A549 (cell line): ENCODE measurements around the gene TMEM120B. TPM values are rescaled to one million over a fixed set of nuclear protein-coding genes. Genes with fewer than 3 reads are reported as not detected.

Experiments
- ATAC-seq, 2 experiments: fragments of 200-7000 bp in 1 of 2; fragments of >200 bp in 1 of 2; cut with Nextera tagmentation in 1 of 2; cut with Tn5 transposase in 1 of 2; 3 replicates each; pipeline versions ENCODE4 v1.8.0 to v1.9.1; 2018 to 2020; ENCODE audit warnings: mild to moderate bottlenecking in 1 of 2, moderate library complexity in 1 of 2
- CTCF ChIA-PET: fragments of 300-600 bp; sonication (Branson Sonifier 250); formaldehyde crosslinking; extraction: SDS; loops from one replicate; lab custom pipeline; 2021; ENCODE audit warnings: antibody characterized with exemption, inconsistent platforms; lab: Yijun Ruan, JAX
- POLR2A ChIA-PET: fragments of 350-600 bp; formaldehyde crosslinking; extraction: SDS; loops from one replicate; lab custom pipeline; 2021; ENCODE audit warnings: antibody characterized with exemption, inconsistent platforms; lab: Yijun Ruan, JAX
- DNase-seq, 2 experiments: peaks; one replicate each; pipeline versions ENCODE4 v3.0.0 to v3.0.0-alpha.2; 2011 to 2016; ENCODE audit warnings: low read depth in 1 of 2, low spot score in 1 of 2
- FAIRE-seq: peaks from 2 replicates; lab custom pipeline; 2011; peaks lifted over from hg19 to GRCh38; lab: Jason Lieb, UNC
- H3K27ac ChIP-seq, 2 experiments: fragments of >200 bp; sonication (Bioruptor Twin); formaldehyde crosslinking; 3 replicates each; pipeline ENCODE4 v1.5.1; 2016 to 2017
- H3K4me1 ChIP-seq: fragments of >200 bp; sonication (Bioruptor Twin); formaldehyde crosslinking; 3 replicates; pipeline ENCODE4 v1.6.1; 2016
- H3K4me2 ChIP-seq: fragments of >200 bp; sonication (Bioruptor Twin); formaldehyde crosslinking; 3 replicates; pipeline ENCODE4 v1.6.1; 2016
- H3K4me3 ChIP-seq: fragments of >200 bp; sonication (Bioruptor Twin); formaldehyde crosslinking; 3 replicates; pipeline ENCODE4 v1.5.1; 2016
- H3K9me3 ChIP-seq: fragments of >200 bp; sonication (Bioruptor Twin); formaldehyde crosslinking; 3 replicates; pipeline ENCODE4 v1.6.1; 2016
- BCL3 ChIP-seq: fragments of >200 bp; sonication (Bioruptor Twin); formaldehyde crosslinking; IDR thresholded peaks from 3 replicates; pipeline ENCODE4 v1.6.1; 2016
- CBX2 ChIP-seq: fragments of 200-600 bp; sonication (generic); IDR thresholded peaks from 2 replicates; pipeline ENCODE4 v1.6.1; 2016; ENCODE audit warnings: low read depth, mild to moderate bottlenecking, borderline replicate concordance
- CEBPB ChIP-seq, 2 experiments: fragments of >200 bp in 1 of 2; sonication (Bioruptor Twin) in 1 of 2; formaldehyde crosslinking in 1 of 2; IDR thresholded peaks; 2 replicates each; pipeline ENCODE4 v1.6.1; 2012 to 2016
- CHD2 ChIP-seq: fragments of 150-350 bp; IDR thresholded peaks from 2 replicates; pipeline ENCODE4 v1.6.1; 2014; ENCODE audit warnings: low read length; ENCODE audit not compliant: partially characterized antibody
- EHF ChIP-seq: fragments of 250-450 bp; sonication (Bioruptor Pico); IDR thresholded peaks from 2 replicates; pipeline ENCODE4 v1.5.0; 2020; ENCODE audit warnings: mild to moderate bottlenecking
- ESRRA ChIP-seq: fragments of 150-350 bp; IDR thresholded peaks from 2 replicates; pipeline ENCODE4 v1.6.1; 2014; ENCODE audit warnings: mild to moderate bottlenecking, low read length, borderline replicate concordance
- GATA3 ChIP-seq: IDR thresholded peaks from 2 replicates; pipeline ENCODE4 v1.6.1; 2012; ENCODE audit warnings: borderline replicate concordance
- HDAC2 ChIP-seq: fragments of 200-600 bp; sonication (generic); IDR thresholded peaks from 2 replicates; pipeline ENCODE4 v1.6.1; 2016
- HOXB13 ChIP-seq: fragments of 250-450 bp; sonication (Bioruptor Pico); IDR thresholded peaks from 2 replicates; pipeline ENCODE4 v1.5.0; 2020; ENCODE audit warnings: low read depth, mild to moderate bottlenecking, moderate library complexity
- HOXB5 ChIP-seq: fragments of 250-450 bp; sonication (Bioruptor Pico); IDR thresholded peaks from 2 replicates; pipeline ENCODE4 v1.5.0; 2020; ENCODE audit warnings: mild to moderate bottlenecking, moderate library complexity
- NFE2L2 ChIP-seq: fragments of 150-350 bp; conservative IDR thresholded peaks from 2 replicates; pipeline ENCODE4 v1.6.1; 2014; ENCODE audit warnings: low read length
- NPAS2 ChIP-seq: fragments of 250-450 bp; sonication (Bioruptor Pico); IDR thresholded peaks from 2 replicates; pipeline ENCODE4 v1.8.0; 2022; ENCODE audit warnings: mild to moderate bottlenecking, moderate library complexity, borderline replicate concordance
- POLR2AphosphoS2 ChIP-seq: conservative IDR thresholded peaks from 2 replicates; pipeline ENCODE4 v1.6.1; 2012; ENCODE audit warnings: low read length, improper control_type of control experiment, inconsistent platforms
- RCOR1 ChIP-seq: fragments of 150-350 bp; IDR thresholded peaks from 2 replicates; pipeline ENCODE4 v1.6.1; 2014; ENCODE audit warnings: antibody characterized with exemption, low read length, low read depth
- SMC3 ChIP-seq: fragments of >200 bp; sonication (Bioruptor Twin); formaldehyde crosslinking; IDR thresholded peaks from 3 replicates; pipeline ENCODE4 v1.6.1; 2018; ENCODE audit warnings: inconsistent platforms
- TFCP2L1 ChIP-seq: fragments of 250-450 bp; sonication (Bioruptor Pico); IDR thresholded peaks from 2 replicates; pipeline ENCODE4 v1.5.0; 2021; ENCODE audit warnings: mild to moderate bottlenecking
- WGBS: methylation state at CpG from one replicate; pipeline ENCODE4 v1.1.6; 2017; ENCODE audit errors: missing lambda C conversion rate; 5-methylcytosine and 5-hydroxymethylcytosine counted together
- polyA plus RNA-seq, 4 experiments: library from polyadenylated mRNA; depleted of rRNA in 3 of 4; stranded (reverse); fragments of >200 nt; fragmentation: RNase III in 1 of 4; extraction: RNeasy Plus Mini Kit Qiagen cat#74134 plus additional on column Dnase treatment in 1 of 4; gene quantifications; 2 replicates in 3 of 4; 3 replicates in 1 of 4; pipeline ENCODE4 v1.2.3, GENCODE V29; 2011 to 2017
- TF ChIP-seq, protein P1 (sequence below): fragments of 200-600 bp; sonication (generic); IDR thresholded peaks from 2 replicates; pipeline ENCODE4 v1.6.1; 2016; ENCODE audit warnings: antibody characterized with exemption, mild to moderate bottlenecking, moderate library complexity
- TF ChIP-seq, protein P2 (sequence below): fragments of 150-350 bp; IDR thresholded peaks from 2 replicates; pipeline ENCODE4 v1.6.1; 2014; ENCODE audit warnings: low read depth, mild to moderate bottlenecking, low read length
- TF ChIP-seq, protein P3 (sequence below): fragments of >200 bp; sonication (Bioruptor Twin); formaldehyde crosslinking; IDR thresholded peaks from 3 replicates; pipeline ENCODE4 v1.5.1; 2016
- TF ChIP-seq, protein P4 (sequence below): fragments of >200 bp; sonication (Bioruptor Twin); formaldehyde crosslinking; IDR thresholded peaks from 2 replicates; pipeline ENCODE4 v1.6.1; 2016
- TF ChIP-seq, protein P5 (sequence below): IDR thresholded peaks from 2 replicates; pipeline ENCODE4 v1.6.1; 2012

TMEM120B gene
- polyA plus RNA-seq, 2 of the 4 experiments (the other 2 are of a cell fraction) = 10.6 to 13.2 TPM

DNA sequence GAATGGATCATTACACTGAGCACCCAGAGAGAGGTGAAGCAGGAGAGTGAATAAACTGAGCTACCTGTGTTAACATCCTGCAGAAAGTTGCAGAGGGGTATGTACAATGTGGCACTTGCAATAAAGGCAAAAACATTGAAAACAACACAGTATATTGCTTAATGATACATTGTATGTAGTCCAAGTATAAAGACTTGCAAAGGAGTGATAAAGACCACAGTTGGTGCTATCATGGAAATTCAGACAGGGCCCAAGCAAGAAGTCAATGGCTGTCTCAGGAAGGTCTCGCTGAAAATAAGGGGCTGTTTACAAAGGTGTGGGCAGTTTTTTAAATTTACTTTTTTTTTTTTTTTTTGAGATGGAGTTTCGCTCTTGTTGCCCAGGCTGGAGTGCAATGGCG is 10.0 kb downstream of the TMEM120B start (continued):
- TF ChIP-seq, protein P1, sequence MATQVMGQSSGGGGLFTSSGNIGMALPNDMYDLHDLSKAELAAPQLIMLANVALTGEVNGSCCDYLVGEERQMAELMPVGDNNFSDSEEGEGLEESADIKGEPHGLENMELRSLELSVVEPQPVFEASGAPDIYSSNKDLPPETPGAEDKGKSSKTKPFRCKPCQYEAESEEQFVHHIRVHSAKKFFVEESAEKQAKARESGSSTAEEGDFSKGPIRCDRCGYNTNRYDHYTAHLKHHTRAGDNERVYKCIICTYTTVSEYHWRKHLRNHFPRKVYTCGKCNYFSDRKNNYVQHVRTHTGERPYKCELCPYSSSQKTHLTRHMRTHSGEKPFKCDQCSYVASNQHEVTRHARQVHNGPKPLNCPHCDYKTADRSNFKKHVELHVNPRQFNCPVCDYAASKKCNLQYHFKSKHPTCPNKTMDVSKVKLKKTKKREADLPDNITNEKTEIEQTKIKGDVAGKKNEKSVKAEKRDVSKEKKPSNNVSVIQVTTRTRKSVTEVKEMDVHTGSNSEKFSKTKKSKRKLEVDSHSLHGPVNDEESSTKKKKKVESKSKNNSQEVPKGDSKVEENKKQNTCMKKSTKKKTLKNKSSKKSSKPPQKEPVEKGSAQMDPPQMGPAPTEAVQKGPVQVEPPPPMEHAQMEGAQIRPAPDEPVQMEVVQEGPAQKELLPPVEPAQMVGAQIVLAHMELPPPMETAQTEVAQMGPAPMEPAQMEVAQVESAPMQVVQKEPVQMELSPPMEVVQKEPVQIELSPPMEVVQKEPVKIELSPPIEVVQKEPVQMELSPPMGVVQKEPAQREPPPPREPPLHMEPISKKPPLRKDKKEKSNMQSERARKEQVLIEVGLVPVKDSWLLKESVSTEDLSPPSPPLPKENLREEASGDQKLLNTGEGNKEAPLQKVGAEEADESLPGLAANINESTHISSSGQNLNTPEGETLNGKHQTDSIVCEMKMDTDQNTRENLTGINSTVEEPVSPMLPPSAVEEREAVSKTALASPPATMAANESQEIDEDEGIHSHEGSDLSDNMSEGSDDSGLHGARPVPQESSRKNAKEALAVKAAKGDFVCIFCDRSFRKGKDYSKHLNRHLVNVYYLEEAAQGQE = no peak
- TF ChIP-seq SMC3 (no peak), NFE2L2 (no peak)

- POLR2A ChIA-PET = no interaction called here
Measured at GRCh38 chr12:121723200-121723599, 10.6 kb downstream of the TMEM120B start.

GRCh38 chr12:121724925-121725324 is 12.4 kb downstream of the TMEM120B start:
- POLR2A ChIA-PET = no interaction called here

More at GRCh38 chr12:121723200-121723599, 10.6 kb downstream of the TMEM120B start:
- Histone ChIP-seq H3K4me3 (no peak overlapping the region), H3K4me2 (no peak overlapping the region), H3K27ac (no peak overlapping the region), H3K9me3 (no peaks in the 10 kb centered on the region), H3K4me1 (peaks cover 16% of the 10 kb centered on the region)
- FAIRE-seq (no peak), ATAC-seq (peak; percentile 48 to 56; a peak in 4 of 6 replicates), DNase-seq (no peak)
- no peak for TF ChIP-seq POLR2AphosphoS2
- no peak for TF ChIP-seq HDAC2
- no peak for TF ChIP-seq CEBPB (IDR thresholded peaks at IDR 0.05)
- TF ChIP-seq, protein P2, sequence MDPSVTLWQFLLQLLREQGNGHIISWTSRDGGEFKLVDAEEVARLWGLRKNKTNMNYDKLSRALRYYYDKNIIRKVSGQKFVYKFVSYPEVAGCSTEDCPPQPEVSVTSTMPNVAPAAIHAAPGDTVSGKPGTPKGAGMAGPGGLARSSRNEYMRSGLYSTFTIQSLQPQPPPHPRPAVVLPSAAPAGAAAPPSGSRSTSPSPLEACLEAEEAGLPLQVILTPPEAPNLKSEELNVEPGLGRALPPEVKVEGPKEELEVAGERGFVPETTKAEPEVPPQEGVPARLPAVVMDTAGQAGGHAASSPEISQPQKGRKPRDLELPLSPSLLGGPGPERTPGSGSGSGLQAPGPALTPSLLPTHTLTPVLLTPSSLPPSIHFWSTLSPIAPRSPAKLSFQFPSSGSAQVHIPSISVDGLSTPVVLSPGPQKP = no peak
- no peak for TF ChIP-seq NFE2L2
- no peak for TF ChIP-seq NPAS2 (CRISPR knock-in tag)
- TF ChIP-seq CHD2 = no peak
- no peak for TF ChIP-seq RCOR1
- no peak for TF ChIP-seq GATA3
- TF ChIP-seq HOXB5 (CRISPR knock-in tag) = no peak
- no peak for TF ChIP-seq EHF (CRISPR knock-in tag)
- TF ChIP-seq ESRRA = no peak
- TF ChIP-seq TFCP2L1 (CRISPR knock-in tag) = no peak
- TF ChIP-seq SMC3 = no peak
- TF ChIP-seq, protein P3, sequence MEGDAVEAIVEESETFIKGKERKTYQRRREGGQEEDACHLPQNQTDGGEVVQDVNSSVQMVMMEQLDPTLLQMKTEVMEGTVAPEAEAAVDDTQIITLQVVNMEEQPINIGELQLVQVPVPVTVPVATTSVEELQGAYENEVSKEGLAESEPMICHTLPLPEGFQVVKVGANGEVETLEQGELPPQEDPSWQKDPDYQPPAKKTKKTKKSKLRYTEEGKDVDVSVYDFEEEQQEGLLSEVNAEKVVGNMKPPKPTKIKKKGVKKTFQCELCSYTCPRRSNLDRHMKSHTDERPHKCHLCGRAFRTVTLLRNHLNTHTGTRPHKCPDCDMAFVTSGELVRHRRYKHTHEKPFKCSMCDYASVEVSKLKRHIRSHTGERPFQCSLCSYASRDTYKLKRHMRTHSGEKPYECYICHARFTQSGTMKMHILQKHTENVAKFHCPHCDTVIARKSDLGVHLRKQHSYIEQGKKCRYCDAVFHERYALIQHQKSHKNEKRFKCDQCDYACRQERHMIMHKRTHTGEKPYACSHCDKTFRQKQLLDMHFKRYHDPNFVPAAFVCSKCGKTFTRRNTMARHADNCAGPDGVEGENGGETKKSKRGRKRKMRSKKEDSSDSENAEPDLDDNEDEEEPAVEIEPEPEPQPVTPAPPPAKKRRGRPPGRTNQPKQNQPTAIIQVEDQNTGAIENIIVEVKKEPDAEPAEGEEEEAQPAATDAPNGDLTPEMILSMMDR = no peak
- CTCF ChIA-PET = interaction anchor here (1.5 to 3.6 kb wide), 3 partner anchors 10 to 71 kb away, joined by 6 to 14 read pairs (median 8); partner anchors contain the start of genes RHOF and TMEM120B
- 92% methylated on average over 4 of the region's 4 CpGs for WGBS

More at GRCh38 chr12:121724925-121725324, 12.4 kb downstream of the TMEM120B start:
- TF ChIP-seq, protein P1 = no peak
- no peak for TF ChIP-seq CBX2
- TF ChIP-seq, protein P4, sequence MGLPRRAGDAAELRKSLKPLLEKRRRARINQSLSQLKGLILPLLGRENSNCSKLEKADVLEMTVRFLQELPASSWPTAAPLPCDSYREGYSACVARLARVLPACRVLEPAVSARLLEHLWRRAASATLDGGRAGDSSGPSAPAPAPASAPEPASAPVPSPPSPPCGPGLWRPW = no peak
- no peak for TF ChIP-seq BCL3
- no peak for TF ChIP-seq NPAS2 (CRISPR knock-in tag)
- TF ChIP-seq HOXB5 (CRISPR knock-in tag) = no peak
- TF ChIP-seq, protein P5, sequence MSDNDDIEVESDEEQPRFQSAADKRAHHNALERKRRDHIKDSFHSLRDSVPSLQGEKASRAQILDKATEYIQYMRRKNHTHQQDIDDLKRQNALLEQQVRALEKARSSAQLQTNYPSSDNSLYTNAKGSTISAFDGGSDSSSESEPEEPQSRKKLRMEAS = no peak
- no peak for TF ChIP-seq HOXB13 (CRISPR knock-in tag)
- Histone ChIP-seq H3K4me3 (no peak overlapping the region), H3K4me1 (peaks cover 8% of the 10 kb centered on the region), H3K27ac (no peak overlapping the region), H3K4me2 (no peak overlapping the region), H3K9me3 (no peaks in the 10 kb centered on the region)
- DNase-seq (no peak), FAIRE-seq (no peak), ATAC-seq (no peak)
- WGBS = 90% methylated on average over 2 of the region's 2 CpGs
- CTCF ChIA-PET = interaction anchor here (1.3 to 3.6 kb wide), 2 partner anchors 45 to 69 kb away, joined by 3 to 14 read pairs; partner anchors contain the start of gene RHOF
